HG02970 (cell line): ENCODE measurements around the gene SAMD11.
"Not testable (repeated sequence)": the region's sequence is repeated elsewhere in the genome, so short reads cannot be mapped to it uniquely, and the experiment has no call there.

Experiments used
- ATAC-seq: cut with Tn5 transposase; IDR thresholded peaks from one replicate; pipeline ENCODE4 v1.9.1; 2021; ENCODE audit warnings: mild to moderate bottlenecking, moderate library complexity, moderate number of reproducible peaks; ENCODE audit not compliant: unreplicated experiment, low FRiP score

The SAMD11 gene

DNA sequence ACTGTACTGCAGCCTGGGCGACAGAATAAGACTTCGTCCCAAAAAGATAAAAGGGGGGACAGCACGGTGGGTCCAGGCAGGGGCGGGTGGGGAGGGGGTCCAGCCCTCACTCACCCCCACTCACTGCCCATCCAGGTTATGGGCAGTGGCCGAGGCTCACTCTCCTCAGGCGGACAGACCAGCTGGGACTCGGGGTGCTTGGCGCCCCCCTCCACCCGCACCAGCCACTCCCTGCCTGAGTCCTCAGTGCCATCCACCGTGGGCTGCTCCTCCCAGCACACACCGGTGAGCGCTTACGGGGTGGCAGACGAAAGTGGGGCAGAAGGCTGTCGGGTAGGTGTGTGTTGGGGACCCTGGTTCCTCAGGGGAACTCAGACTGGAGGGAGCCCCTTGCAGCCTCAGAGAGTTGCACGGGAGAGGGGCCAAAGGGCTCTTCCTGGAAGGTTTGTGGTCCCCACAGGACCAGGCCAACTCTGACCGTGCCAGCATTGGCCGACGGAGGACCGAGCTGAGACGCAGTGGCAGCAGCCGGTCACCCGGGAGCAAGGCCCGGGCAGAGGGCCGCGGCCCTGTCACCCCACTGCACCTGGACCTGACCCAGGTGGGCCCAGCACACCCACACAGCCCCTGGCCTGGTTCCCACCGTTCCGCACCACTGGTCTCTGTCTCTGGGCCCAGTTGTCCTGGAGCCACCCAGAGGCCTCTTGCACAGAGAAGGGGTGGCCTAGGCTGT, 49.2 kb downstream of the SAMD11 start:
- no peak for ATAC-seq

DNA sequence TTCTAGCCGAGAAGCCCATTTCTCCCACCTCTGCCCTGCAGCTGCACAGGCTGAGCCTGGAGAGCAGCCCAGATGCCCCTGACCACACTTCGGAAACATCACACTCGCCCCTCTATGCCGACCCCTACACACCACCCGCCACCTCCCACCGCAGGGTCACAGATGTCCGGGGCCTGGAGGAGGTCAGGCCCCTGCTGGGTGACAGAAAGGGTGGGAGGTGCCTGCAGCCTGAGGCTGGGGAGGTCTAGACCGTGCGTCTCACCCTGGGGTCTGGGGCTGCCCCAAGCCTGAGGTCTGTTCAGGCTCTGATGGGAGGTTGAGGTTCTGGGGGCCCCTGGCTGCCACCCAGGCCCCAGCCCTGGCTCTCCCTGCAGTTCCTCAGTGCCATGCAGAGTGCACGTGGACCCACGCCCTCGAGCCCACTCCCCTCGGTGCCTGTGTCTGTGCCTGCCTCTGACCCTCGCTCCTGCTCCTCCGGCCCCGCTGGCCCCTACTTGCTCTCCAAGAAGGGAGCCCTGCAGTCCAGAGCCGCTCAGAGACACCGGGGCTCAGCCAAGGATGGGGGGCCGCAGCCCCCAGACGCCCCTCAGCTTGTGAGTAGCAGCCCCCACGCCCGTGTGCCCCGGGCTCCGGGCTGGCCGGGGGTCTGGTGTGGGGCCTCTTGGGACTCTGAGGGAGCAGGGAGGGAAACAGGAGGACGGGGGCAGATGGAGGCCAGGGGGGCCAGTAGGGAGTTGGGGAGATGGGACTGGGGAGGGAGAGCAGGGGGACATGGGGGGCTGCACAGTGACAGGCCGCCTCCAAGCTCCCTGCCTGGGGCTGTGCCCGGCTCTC, 50.0 kb downstream of the SAMD11 start:
- ATAC-seq = no peak

GRCh38 chr1:974293-974640, 50.5 kb downstream of the SAMD11 start:
- no peak for ATAC-seq

DNA sequence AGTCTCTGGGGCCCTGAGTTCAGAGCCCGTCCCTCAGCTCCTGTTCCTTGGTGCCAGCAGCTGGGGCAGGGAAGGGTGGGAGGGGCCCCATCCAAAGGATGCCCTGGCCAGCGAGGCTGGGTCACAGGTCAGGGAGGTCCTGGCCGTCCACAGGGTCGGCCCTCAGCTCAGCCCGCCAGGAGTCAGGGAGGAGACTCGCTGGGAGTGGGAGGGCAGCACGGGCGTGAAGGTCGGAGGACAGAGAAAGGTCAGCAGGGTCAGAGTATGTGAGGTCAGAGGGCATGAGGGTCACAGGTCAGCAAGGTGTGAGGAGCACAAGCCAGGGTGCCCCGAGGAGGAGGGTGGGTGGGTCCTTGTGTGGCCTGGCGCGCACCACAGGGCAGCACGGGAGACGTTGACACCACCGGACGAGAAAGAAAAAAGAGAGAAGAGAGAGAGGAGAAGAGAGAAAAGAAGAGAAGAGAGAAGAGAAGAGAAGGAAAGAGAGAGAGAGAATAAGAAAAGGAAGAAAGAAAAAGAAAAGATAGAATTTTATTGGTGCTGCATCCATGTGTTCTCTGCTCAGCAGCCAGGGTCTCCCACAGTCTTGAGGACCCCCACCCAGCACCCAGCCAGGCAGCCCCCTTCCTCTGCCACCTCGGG, 51.1 kb downstream of the SAMD11 start:
- ATAC-seq = no peak

- ATAC-seq = no peak
Observed at GRCh38 chr1:975365-975764, 51.6 kb downstream of the SAMD11 start.

GRCh38 chr1:975896-976683, 52.4 kb downstream of the SAMD11 start:
- no peak for ATAC-seq

- not testable (repeated sequence) for ATAC-seq
Observed at GRCh38 chr1:976791-977190, 53.1 kb downstream of the SAMD11 start.

DNA sequence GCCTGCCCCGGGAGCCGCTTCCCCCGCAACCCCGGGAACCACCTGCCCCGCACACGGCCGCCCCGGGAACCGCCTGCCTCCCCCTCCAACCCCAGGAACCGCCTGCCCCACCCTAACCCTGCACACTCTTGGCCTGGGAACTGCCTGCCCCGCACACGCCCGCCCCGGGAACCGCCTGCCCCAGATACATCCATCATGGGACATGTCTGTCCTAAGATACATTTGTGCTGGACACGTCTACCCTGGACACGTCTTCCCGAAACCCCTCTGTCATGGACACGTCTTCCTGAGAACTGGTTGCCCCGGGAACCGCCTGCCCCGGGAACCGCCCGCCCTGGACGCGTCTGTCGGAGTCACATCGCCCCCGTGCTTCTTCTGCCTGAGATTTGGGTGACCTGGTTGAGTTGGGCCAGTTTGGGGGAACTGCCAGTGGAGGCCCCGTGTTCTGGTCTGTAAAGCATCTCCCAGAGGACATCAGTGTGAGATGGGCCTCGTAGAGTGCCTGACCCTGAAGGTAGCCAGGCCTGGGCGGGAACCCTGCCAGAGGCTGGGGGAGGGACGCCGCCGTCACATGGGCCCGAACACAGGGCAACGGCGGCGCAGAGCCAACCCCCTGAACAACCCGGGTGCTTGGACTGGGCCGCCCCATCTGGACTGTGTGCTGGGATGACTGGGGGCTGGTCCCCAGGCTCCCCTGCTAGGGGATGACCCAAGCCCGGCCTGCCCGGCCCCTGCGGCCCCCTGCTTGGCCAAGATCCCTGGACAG, 54.5 kb downstream of the SAMD11 start:
- ATAC-seq = no peak

DNA sequence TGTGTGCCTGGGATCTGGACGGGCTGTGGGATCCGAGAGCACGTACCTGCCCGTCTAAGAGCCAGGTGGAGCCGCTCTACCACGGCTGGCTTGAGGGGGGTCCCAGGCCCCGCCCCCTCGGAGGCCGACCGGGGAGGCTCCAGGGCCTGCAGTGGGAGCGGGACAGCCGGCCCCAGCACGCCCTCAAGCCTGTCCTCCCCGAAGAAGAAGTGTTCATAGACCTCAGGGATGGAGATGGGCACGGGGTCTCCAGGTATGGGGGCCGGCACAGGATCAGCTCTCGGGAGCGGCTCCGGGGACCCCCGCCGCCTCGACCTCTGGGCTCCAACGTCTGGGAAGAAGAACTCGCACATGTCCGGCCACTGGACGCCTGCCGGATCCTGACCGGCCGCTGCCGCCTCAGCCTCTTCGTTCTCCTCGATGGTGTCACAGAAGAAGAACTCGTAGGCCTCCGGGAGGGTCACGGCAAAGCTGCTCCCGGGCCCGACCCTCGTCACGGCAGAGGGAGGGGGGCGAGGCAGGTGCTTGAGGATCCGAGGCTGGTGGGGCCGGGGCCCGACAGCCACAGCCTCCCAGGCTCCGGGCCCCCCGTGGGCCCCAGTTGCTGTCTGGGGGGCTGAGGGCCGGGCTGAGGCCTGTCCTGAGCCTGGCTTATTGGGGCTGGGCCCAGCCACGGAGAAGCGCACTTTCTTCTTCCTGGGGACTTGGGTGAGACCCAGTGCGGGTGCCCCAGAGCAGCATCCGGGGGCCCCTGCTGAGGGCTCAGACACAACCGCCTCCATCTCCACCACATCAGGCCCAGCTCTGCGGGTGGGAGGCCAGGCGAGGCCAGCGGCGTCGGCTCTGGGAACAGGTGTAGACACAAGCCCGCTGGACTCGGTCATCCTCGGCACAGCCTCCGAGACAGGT, 55.4 kb downstream of the SAMD11 start:
- no peak for ATAC-seq

DNA sequence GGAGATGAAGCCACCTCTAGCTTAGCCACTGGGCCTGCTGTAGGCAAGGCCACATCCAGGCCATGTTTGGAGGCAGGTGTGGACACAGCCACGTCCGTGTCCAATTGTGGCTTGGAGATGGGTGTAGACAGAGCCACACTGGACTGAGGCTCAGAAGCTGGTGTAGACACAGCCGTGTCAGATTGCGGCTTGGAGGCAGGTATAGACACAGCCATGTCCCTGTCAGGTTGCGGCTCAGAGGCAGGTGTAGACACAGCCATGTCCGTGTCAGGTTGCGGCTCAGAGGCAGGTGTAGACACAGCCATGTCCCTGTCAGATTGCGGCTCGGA, 56.0 kb downstream of the SAMD11 start:
- ATAC-seq = no peak

DNA sequence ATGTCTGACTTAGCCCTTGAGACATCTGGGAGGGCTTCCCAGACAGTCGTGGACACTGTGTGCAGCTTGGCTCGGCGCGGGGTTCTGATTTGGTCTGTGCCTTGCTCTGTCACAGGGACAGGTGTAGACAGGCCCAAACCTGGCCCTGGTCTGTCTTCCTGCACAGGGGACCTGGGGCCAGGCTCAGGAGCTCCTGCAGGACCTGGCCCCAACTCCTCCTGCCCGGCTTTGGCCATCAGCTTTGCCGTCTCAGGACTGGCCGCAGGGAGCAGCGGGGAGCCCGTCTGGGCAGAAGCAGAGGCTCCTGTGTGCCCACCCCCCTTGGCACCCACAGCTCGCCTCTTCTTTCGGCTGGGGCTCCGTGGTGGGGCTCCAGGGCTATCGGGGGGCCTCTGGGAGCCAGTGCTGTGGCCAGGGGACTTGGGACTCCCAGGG, 56.4 kb downstream of the SAMD11 start:
- ATAC-seq = no peak

- no peak for ATAC-seq
Observed at GRCh38 chr1:980602-981395, 57.1 kb downstream of the SAMD11 start.

- no peak for ATAC-seq
Observed at GRCh38 chr1:981491-981954, 57.8 kb downstream of the SAMD11 start.

DNA sequence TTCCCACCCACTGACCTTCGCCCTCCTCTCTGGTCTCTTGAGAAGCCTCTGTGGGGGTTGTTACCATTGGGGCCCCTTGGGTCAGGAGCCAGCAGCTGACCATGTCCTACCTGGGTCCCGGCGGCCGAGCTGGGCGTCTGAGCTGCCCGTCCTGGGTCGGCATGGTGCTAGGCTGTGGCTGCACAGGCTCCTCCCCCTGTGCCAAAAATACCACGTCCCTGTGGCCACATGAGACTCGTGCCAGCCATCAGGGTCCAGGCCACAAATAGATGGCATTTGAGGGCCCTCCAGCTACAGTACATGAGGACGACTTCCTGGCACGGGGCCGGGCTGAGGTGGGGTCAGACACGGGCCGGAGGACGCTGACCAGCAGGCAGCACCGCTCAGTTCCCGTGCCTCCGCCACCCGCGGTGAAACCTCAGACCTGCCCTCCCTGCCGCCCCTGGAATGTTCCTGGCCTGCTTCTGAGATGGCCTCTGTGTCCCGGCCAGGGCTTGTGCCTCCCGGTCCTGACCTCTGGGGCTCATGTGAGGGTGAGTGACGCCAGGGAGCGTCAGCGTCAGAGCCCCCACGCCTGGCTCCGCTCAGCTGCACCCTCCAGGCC, 58.3 kb downstream of the SAMD11 start, which contains the start of gene PERM1:
Gene PERM1, minus strand, starts transcription at position 139 of the 604 bp plus-strand sequence. CDS start 1,064 bp downstream, outside the sequence.
- no peak for ATAC-seq

DNA sequence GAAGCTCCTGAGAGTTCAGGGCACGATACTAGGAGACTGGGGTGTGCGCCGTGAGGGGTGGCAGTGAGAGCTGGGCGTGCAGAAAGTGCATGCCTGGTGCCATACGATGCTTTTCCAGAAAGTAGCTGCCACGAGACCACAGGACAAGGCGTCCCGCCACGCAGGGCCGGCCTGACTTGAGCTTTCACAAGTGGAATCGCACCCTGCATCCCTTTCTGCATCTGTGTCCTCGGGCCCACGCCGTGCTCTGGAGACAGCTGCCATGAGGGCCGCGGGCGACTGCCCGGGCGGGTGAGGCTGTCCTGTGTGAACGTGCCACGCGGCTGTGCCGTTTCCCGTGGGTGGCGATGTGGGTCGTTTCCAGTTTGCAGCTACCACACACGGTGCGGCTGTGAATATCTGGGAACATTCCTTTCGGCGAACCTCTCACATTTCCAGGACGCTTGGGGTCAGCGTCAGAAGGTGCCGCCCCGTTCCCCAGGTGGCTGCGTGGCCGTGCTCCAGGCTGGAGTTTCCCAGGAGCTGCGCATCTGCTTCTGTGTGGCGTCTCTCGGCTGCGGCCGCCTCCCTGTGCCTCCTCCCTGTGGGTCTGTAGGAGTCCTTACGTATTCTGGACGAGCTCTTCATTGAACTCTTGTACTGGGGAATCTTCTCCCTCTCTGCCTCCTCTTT, 59.2 kb downstream of the SAMD11 start:
- ATAC-seq = no peak

- no peak for ATAC-seq
Observed at GRCh38 chr1:983798-984475, 60.2 kb downstream of the SAMD11 start.

DNA sequence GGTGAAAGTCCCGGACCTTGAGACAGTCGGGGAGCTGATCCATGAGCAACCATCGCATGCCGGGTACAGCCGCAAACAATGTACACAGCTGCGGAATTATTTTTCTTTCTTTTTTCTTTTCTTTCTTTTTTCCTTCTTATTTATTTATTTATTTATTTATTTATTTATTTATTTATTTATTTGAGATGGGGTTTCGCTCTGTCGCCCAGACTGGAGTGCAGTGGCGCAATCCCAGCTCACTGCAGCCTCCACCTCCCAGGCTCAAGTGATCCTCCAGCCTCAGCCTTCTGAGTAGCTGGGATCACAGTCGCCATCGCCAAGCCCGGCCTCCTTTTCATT, 60.7 kb downstream of the SAMD11 start:
- ATAC-seq = no peak
